ACHN (cell line): ENCODE data around the gene P2RX1.
A peak's percentile ranks its signal among the peaks of the same experiment; 100 is the strongest.
"Not testable (repeated sequence)": the region's sequence is repeated elsewhere in the genome, so short reads cannot be mapped to it uniquely, and the experiment has no call there.

Experiments
- DNase-seq: peaks from one replicate; pipeline ENCODE4 v3.0.0-alpha.2; 2015
- in situ Hi-C: cut with HindIII; loops from 2 replicates; pipeline ENCODE4 v1.10.0; 2017; ENCODE audit warnings: low sequenced_read_pairs, low pct_ligation_motif_present, low pct_unique_long_range_greater_than_20kb

P2RX1 gene

DNA sequence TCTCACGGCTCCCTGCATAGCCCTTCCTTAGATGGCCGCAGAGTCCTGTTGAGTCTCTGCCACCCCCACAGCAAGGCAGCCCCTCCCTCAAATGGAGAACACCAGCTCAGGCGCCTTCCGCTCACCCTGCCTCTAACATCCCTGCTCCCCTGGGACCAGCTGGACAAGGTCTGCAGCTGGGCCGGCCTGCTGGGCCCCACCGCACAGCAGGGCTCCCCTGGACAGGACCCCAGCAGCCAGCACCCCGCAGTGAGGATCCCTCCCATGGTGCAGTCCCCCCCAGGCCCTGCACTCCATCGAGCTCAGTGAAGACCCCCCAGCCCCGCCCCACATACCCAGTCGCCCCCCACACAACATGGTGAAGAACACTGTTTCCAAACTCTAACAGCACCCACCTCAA, 37.8 kb upstream of the P2RX1 start:
- in situ Hi-C loops = no loop called here
- no peak for DNase-seq

GRCh38 chr17:3953542-3953941, 37.3 kb upstream of the P2RX1 start:
- no peak for DNase-seq
- in situ Hi-C loops = no loop called here

- in situ Hi-C loops = no loop called here
- DNase-seq = no peak
These were observed 35.9 kb upstream of the P2RX1 start for GRCh38 chr17:3952186-3952585.

DNA sequence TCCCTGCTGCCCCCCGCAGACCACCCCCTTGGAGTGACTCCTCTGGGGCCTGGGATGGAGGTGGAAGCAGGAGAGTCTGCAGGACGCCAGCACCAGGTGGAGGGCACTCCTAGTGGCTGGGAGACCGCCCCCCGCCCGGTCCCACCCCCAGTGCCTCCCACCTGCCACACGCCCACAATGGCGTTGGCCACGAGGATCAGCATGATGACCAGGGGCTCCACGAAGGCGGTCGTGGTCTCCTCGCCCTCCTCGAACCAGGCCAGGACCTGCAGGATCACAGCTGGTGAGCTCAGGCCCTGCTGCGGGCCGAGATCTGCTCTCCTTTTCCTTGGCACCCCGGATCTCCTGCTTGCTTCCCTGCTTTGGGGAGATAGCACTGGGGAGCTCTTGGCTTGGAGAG, 35.2 kb upstream of the P2RX1 start:
- in situ Hi-C loops = no loop called here
- DNase-seq = no peak

DNA sequence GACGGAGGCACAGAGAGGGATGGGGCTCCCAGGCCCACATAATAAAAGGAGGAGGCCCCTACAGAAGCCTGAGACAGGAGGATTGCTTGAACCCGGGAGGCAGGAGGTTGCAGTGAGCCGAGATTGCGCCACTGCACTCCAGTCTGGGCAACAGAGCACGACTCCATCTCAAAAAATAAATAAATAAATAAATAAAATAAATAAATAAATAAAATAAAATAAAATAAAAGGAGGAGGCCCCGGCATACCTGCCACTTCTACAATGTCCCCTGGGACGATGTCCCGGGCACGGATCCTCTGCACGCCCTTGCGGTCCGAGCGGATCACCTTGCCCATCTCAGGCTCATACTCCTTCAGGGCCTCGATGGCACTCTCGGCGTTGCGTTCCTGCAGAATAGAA, 34.7 kb upstream of the P2RX1 start:
- in situ Hi-C loops = no loop called here

GRCh38 chr17:3950584-3950983, 34.3 kb upstream of the P2RX1 start:
- in situ Hi-C loops = no loop called here
- DNase-seq = no peak

More for the DNA sequence above, 34.7 kb upstream of the P2RX1 start:
- DNase-seq = no peak

GRCh38 chr17:3949418-3949817, 33.2 kb upstream of the P2RX1 start:
- in situ Hi-C loops = no loop called here
- DNase-seq = no peak

DNA sequence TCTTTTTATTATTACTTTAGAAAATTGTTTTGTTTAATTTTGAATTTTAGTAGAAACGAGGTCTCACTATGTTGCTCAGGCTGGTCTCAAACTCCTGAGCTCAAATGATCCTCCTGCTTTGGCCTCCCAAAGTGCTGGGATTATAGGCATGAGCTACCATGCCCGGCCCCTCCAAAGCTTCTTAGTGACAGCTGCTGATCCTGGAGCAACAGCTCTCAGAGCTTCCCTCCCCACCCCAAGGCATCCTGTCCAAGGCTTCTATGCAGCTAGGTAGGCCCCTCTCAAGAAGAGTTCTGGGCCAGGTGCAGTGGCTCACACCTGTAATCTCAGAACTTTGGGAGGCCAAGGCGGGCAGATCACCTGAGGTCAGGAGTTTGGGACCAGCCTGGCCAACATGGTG, 32.3 kb upstream of the P2RX1 start:
- DNase-seq, in situ Hi-C loops: not testable (repeated sequence)

- in situ Hi-C loops = no loop called here
- no peak for DNase-seq
These were observed 31.1 kb upstream of the P2RX1 start for GRCh38 chr17:3947318-3947810.

- in situ Hi-C loops = no loop called here
- DNase-seq = no peak
These were observed 30.5 kb upstream of the P2RX1 start for GRCh38 chr17:3946711-3947235.

DNA sequence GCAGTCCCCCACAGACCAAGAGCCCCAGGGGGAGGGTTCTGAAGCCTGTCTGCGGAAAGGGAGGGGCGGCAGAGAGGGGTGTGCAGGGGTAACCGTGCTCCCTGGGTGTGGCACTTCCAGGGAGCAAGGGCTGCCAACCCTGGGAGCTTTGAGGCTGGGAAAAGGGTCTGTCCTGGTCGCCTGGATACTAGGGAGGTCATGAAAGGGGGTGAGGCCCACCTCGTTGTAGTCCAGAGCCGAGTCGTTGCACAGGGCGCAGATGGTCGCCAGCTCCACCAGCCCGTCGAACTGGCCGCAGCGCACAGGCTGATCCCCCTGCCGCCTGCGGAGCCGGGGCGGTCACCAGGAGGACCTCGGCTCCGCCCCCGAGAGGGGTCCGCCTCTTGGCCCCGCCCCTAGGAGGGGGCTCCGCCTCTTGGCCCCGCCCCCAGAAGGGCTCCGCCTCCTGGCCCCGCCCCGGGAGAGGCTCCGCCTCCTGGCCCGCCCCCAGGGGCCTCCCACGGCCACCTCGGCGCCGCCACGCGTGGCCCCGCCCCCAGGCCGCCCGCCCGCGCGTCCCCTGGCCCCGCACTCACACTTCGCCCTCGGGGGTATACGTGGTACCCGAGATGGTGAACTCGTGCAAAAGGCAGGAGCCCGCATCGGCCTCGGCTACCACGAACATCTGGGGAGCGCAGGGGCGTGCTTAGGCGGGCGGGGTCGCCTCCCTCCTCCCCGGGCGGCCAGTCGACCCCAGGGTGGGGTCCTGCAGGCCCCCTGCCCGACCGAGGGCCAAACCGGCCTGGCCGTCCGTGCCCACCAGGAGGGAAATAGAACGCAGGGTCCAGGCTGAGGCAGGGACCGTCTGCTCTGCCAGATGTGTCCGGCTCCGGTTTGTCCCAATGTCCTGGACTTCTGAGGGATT, 28.5 kb upstream of the P2RX1 start:
- in situ Hi-C loops = no loop called here
- peak; percentile 80 for DNase-seq

DNA sequence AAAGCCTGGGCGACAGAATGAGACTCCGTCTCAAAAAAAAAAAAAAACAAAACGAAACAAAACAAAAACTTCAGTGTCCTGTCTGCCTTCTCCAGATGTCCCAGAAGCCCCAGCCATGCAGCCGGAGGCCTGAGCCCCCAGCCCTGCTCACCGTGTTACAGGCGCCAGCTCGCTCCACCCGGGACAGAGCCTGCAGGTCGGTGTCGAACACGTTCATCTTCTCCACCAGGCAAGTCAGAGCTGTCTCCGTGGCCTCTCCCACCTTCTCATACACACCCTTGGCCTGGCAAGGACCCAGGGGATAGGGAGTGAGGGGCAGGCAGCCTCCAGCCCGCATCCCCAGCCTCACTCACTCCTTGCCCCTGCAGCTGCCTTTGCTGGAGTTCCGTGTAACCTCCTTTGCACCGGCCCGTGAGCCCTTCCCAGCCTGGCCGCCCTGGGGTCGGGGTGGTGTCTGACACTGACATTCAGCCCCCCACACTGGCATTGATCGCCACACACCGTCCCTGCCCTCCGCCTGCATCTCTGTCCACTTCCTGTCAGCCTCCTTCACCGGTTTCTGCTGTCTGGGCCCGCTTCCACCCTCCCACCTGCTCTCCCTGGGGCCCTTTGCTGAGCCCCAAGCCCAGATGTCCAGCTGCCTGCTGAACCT, 27.1 kb upstream of the P2RX1 start:
- in situ Hi-C loops = no loop called here
- no peak for DNase-seq

DNA sequence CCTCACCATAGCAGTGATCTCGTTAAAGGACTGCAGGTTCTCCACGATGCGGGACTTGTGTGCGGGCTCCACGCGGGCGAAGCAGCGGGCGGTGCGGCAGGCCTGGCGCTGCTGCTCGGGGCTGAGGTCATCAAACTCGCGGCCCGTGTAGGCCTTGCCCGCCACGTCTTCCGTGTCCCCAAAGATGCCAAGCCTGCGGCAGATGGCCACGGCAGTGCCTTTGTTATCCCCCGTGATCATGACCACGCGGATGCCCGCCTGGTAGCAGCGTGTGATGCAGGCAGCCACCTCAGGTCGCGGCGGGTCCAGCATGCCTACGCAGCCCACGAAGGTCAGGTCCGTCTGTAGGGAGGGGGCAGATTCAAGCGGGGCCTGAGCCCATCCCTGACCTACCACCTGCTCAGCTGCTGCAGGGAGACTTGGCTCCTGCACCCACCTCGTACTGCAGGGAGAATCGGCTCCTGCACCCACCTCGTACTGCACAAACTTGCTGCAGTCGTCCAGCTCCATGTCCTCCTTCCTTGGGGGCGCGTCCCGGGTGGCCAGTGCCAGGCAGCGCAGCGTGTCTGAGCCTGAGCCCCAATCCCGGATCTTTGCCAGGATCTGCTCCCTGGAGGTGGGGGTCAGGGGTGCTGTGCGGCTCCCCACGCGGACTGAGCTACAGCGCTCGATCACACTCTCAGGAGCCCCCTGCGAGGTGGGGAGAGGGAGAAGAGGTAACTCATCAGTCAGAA, 24.9 kb upstream of the P2RX1 start:
- in situ Hi-C loops = no loop called here
- no peak for DNase-seq

DNA sequence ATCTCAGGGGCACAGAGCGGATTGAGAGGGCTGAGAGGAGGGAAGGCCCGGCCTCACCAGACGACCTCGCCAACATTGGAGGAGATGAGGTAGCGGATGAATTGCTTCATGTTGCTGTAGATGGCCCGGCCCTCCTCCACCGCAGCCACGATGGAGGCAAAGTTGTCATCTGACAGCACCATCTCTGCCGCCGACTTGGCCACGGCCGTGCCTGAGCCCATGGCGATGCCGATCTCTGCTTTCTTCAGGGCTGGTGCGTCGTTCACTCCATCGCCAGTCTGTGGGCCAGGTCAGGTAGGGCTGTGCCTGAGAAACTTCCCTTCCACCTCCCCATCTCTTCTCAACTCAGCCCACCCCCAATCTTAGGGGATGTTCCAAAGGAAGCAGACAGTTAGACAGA, 21.1 kb upstream of the P2RX1 start:
- DNase-seq = no peak
- in situ Hi-C loops = no loop called here

GRCh38 chr17:3935825-3936355, 19.6 kb upstream of the P2RX1 start:
- in situ Hi-C loops = no loop called here

DNA sequence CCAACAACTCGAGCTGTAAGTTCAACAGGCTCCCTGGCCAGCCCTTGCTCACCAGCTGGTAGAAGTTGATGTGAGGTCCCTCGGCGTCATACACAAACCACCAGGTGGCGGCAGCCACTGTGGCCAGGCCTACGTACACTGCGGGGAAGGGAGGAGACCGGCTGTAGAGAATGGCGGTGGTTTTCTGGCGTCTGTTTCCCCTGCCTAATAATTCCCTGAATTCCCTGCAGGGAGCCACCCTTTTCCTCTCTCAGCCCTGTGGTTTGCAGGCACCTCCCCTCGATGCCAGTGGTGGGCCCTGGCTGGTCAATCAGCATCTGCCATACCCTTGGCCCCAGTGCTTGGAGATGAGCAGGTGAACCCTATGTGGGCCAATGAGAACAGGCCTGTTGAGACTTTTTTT, 18.9 kb upstream of the P2RX1 start:
- in situ Hi-C loops = no loop called here
- peak; percentile 57 for DNase-seq

More at GRCh38 chr17:3935825-3936355, 19.6 kb upstream of the P2RX1 start:
- peak; percentile 19 for DNase-seq

DNA sequence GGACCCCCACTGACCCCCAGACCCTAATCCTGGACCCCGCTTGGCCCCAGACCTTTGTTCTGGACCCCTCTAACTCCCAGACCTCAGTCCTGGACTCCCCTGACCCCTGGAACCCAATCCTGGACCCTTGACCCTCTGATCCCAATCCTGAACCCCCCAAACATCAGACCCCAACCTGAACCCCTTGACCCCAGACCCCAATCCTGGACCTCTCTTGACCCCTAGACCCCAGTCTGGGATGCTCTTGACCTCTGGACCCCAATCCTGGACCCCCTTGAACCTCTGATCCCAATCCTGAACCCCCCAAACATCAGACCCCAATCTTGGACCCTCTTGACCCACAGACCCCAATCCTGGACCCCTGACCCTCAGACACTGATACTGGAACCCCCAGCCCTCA, 13.5 kb upstream of the P2RX1 start:
- in situ Hi-C loops = no loop called here

DNA sequence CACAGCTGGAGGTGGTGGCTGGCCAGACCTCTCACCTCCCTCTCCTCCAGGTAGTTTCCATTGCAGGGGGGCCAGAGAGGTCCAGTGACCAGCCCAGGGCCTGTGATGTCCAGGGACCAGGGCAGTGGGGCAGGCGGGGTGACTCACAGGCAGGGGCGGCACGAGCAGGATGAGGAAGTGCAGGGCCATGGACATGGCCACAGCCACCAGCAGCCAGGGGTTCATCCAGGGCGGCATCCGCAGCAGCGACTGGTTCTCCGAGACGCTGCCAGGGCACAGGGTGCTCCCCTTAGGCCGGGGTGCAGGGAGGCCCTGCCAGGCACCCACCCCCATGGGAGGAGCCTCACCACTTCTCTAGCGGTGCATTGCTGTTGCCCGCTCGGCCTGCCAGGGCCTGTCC, 12.9 kb upstream of the P2RX1 start:
- DNase-seq = no peak
- in situ Hi-C loops = no loop called here

More for the DNA sequence above, 13.5 kb upstream of the P2RX1 start:
- DNase-seq = no peak

GRCh38 chr17:3928406-3928805, 12.1 kb upstream of the P2RX1 start:
- no peak for DNase-seq
- in situ Hi-C loops = no loop called here
